Skeletal muscle satellite cell (primary cell): ENCODE data around the gene CDK8.

ENCODE experiments used
- H3K27me3 ChIP-seq: 2 replicates; pipeline ENCODE4 v1.7.0; 2013; ENCODE audit warnings: low read length; ENCODE audit not compliant: control insufficient read depth, insufficient read depth
- H3K36me3 ChIP-seq: 2 replicates; pipeline ENCODE4 v1.7.0; 2013; ENCODE audit warnings: mild to moderate bottlenecking, control low read depth, low read length; ENCODE audit not compliant: insufficient read depth
- H3K4me1 ChIP-seq: 2 replicates; pipeline ENCODE4 v1.7.0; 2013; ENCODE audit warnings: low read length; ENCODE audit not compliant: control insufficient read depth, insufficient read depth
- H3K4me2 ChIP-seq: 2 replicates; pipeline ENCODE4 v1.7.0; 2013; ENCODE audit warnings: mild to moderate bottlenecking, low read length
- H3K4me3 ChIP-seq: 2 replicates; pipeline ENCODE4 v1.7.0; 2013; ENCODE audit warnings: low read length
- H3K9ac ChIP-seq: 2 replicates; pipeline ENCODE4 v1.7.0; 2013; ENCODE audit warnings: mild to moderate bottlenecking, low read depth, low read length, moderate library complexity
- H3K9me3 ChIP-seq: replicated peaks from 2 replicates; pipeline ENCODE4 v1.7.0; 2013; ENCODE audit warnings: mild to moderate bottlenecking, control low read depth, low read length

CDK8 gene

GRCh38 chr13:26320766-26321165, 66.8 kb downstream of the CDK8 start:
- Histone ChIP-seq H3K9me3 (no peaks in the 10 kb centered on the region), H3K4me2 (no peak overlapping the region), H3K27me3 (no peaks in the 10 kb centered on the region), H3K36me3 (no peaks in the 10 kb centered on the region), H3K4me3 (no peak overlapping the region), H3K9ac (no peak overlapping the region), H3K4me1 (peaks cover 14% of the 10 kb centered on the region)

DNA sequence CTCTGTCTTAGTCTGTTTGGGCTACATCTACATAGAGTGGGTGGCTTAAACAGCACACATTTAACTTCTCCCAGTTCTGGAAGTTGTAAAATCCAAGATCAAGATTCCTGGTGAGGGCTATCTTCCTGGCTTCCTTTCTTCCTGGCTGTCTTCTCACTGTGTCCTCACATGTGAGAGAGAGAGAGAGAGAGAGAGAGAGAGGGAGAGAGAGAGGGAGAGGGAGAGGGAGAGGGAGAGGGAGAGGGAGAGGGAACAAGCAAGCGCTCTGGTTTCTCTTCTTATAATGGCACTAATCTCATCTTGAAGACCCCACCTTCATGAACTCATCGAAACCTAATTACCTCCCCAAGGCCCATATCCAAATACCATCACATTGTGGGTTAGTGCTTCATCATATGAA, 69.2 kb downstream of the CDK8 start:
- no peak overlapping the region for H3K4me2 ChIP-seq
- no peaks in the 10 kb centered on the region for H3K27me3 ChIP-seq
- no peaks in the 10 kb centered on the region for H3K9me3 ChIP-seq
- H3K4me3 ChIP-seq = no peak overlapping the region
- no peak overlapping the region for H3K9ac ChIP-seq
- H3K36me3 ChIP-seq = no peaks in the 10 kb centered on the region
- H3K4me1 ChIP-seq = peaks cover 20% of the 10 kb centered on the region

GRCh38 chr13:26323764-26324163, 69.8 kb downstream of the CDK8 start:
- Histone ChIP-seq H3K9ac (no peak overlapping the region), H3K9me3 (no peaks in the 10 kb centered on the region), H3K4me1 (peaks cover 20% of the 10 kb centered on the region), H3K36me3 (no peaks in the 10 kb centered on the region), H3K4me3 (no peak overlapping the region), H3K4me2 (no peak overlapping the region), H3K27me3 (no peaks in the 10 kb centered on the region)

- no peaks in the 10 kb centered on the region for H3K36me3 ChIP-seq
- H3K9me3 ChIP-seq = no peaks in the 10 kb centered on the region
- H3K27me3 ChIP-seq = no peaks in the 10 kb centered on the region
- no peak overlapping the region for H3K4me2 ChIP-seq
- H3K4me1 ChIP-seq = peaks cover 20% of the 10 kb centered on the region
- H3K4me3 ChIP-seq = no peak overlapping the region
- no peak overlapping the region for H3K9ac ChIP-seq
Observed at GRCh38 chr13:26324294-26324693, 70.4 kb downstream of the CDK8 start.

DNA sequence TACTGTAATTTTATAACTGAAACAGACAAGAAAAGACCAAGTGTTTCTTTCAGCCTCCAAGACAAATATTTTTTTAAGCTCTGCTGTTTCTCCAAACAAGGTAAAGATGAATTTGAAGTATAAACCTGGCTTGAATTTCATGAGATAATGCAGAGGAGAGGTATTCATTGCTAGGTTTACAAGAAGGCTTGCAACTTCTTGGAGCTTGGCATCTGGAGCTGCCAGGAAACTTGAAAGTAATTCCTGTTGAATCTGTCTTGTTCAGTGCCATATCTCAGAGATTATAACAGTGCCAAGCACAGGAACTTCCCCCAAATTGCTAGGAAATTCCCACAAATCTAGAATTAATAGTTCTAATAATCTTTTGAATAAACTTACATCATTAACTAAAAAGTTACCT, 70.9 kb downstream of the CDK8 start:
- no peak overlapping the region for H3K4me3 ChIP-seq
- peaks cover 20% of the 10 kb centered on the region for H3K4me1 ChIP-seq
- no peaks in the 10 kb centered on the region for H3K36me3 ChIP-seq
- H3K4me2 ChIP-seq = no peak overlapping the region
- no peaks in the 10 kb centered on the region for H3K27me3 ChIP-seq
- no peak overlapping the region for H3K9ac ChIP-seq
- H3K9me3 ChIP-seq = no peaks in the 10 kb centered on the region

- Histone ChIP-seq H3K4me2 (no peak overlapping the region), H3K4me1 (peaks cover 20% of the 10 kb centered on the region), H3K4me3 (no peak overlapping the region), H3K9me3 (no peaks in the 10 kb centered on the region), H3K27me3 (no peaks in the 10 kb centered on the region), H3K36me3 (no peaks in the 10 kb centered on the region), H3K9ac (no peak overlapping the region)
Observed at GRCh38 chr13:26325876-26326275, 71.9 kb downstream of the CDK8 start.

DNA sequence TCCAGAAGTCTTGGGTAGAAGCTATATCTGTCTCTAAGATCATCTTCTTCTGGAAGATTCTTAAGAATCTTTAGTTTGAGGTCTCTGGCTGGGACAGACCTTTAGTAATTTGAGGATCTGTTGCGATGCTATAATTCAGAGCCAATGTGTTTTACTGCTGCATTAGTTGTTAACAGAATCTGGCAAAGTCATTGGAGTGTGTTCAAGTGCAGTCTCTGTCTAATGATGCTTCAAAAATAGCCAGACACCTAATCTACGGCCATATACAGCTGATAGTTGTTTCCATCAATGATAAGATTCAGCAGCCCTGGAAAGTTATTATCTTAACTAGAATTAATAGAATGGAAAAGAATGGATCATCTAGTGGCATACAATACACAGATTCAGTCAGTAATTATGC, 72.6 kb downstream of the CDK8 start:
- no peak overlapping the region for H3K4me3 ChIP-seq
- H3K9me3 ChIP-seq = no peaks in the 10 kb centered on the region
- no peak overlapping the region for H3K4me2 ChIP-seq
- H3K9ac ChIP-seq = no peak overlapping the region
- H3K36me3 ChIP-seq = no peaks in the 10 kb centered on the region
- no peaks in the 10 kb centered on the region for H3K27me3 ChIP-seq
- peaks cover 20% of the 10 kb centered on the region for H3K4me1 ChIP-seq

DNA sequence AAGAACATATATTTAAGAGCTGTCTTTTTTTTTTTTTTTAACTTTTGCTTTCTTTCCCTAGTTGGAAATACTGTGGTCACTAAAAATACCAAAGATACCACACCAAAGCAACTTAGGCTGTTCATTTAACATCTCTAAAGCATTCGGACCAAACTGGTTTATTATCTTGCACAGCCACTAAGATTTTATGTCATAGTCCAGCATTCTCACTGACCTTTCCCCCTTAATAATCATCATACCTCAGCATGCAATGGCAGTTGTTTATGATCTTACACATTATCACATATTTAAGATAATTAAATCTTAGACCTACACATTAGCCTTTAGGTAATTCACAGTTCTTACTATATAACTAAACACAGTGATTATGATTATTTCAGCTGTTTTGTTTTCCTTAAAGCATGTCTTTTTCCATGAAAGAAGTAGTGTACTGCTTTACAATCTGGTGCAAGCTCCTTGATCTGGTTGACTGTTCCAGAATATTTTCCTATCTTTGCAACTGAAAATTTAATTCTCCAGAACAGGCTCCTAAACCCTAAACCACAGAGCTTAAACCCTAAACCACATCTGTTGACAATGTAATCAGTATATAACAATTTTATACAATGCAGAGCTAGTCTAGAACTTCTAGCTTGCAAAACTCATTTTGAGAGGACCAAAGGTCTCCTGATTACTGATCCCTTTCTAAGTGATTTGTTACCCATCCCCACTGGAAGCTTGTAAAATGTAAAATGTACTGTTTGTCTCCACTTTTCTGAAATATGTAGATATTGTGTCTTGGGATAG, 74.2 kb downstream of the CDK8 start:
- no peaks in the 10 kb centered on the region for H3K9me3 ChIP-seq
- H3K27me3 ChIP-seq = no peaks in the 10 kb centered on the region
- no peaks in the 10 kb centered on the region for H3K36me3 ChIP-seq
- H3K9ac ChIP-seq = no peak overlapping the region
- H3K4me3 ChIP-seq = no peak overlapping the region
- no peak overlapping the region for H3K4me2 ChIP-seq
- H3K4me1 ChIP-seq = peaks cover 20% of the 10 kb centered on the region

- Histone ChIP-seq H3K4me1 (no peaks in the 10 kb centered on the region), H3K9ac (no peak overlapping the region), H3K36me3 (no peaks in the 10 kb centered on the region), H3K4me3 (no peak overlapping the region), H3K4me2 (no peak overlapping the region), H3K9me3 (no peaks in the 10 kb centered on the region), H3K27me3 (no peaks in the 10 kb centered on the region)
Observed at GRCh38 chr13:26335158-26335557, 81.2 kb downstream of the CDK8 start.

DNA sequence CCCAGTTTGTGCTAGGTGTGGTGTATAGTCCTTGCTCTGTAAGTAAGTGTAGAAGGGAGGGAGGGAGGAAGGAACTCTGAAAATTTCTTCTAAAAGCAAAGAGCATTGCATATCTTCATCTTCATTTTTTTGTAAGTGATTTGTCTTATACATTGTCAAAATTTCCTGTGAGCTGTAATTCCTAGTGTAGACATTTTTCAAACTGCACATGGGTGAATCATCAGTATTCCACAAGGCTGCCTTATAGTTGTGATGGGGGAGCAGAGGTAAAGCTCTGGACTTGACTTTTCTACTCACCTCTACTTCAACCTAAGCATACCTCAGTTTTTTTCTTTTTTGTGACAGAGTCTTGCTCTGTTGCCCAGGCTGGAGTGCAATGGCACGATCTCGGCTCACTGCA, 86.9 kb downstream of the CDK8 start:
- H3K9ac ChIP-seq = no peak overlapping the region
- no peaks in the 10 kb centered on the region for H3K36me3 ChIP-seq
- no peaks in the 10 kb centered on the region for H3K27me3 ChIP-seq
- H3K4me2 ChIP-seq = no peak overlapping the region
- H3K4me3 ChIP-seq = no peak overlapping the region
- no peaks in the 10 kb centered on the region for H3K9me3 ChIP-seq
- no peaks in the 10 kb centered on the region for H3K4me1 ChIP-seq

- Histone ChIP-seq H3K9me3 (no peaks in the 10 kb centered on the region), H3K4me3 (no peak overlapping the region), H3K4me1 (no peaks in the 10 kb centered on the region), H3K4me2 (no peak overlapping the region), H3K27me3 (no peaks in the 10 kb centered on the region), H3K36me3 (no peaks in the 10 kb centered on the region), H3K9ac (no peak overlapping the region)
Observed at GRCh38 chr13:26342898-26343297, 89.0 kb downstream of the CDK8 start.

GRCh38 chr13:26343816-26344215, 89.9 kb downstream of the CDK8 start:
- H3K9me3 ChIP-seq = no peaks in the 10 kb centered on the region
- H3K9ac ChIP-seq = no peak overlapping the region
- H3K4me1 ChIP-seq = no peaks in the 10 kb centered on the region
- H3K4me3 ChIP-seq = no peak overlapping the region
- H3K36me3 ChIP-seq = no peaks in the 10 kb centered on the region
- H3K4me2 ChIP-seq = no peak overlapping the region
- no peaks in the 10 kb centered on the region for H3K27me3 ChIP-seq
